ENCODE results near the gene HDAC4. TPM values are rescaled to one million over a fixed set of nuclear protein-coding genes. Genes with fewer than 3 reads are reported as not detected.
A peak's percentile ranks its signal among the peaks of the same experiment; 100 is the strongest.

Gene HDAC4
- total and polyA plus RNA-seq, 3 experiments from 2014 or later = 8.3 to 28.8 (median 24.0) TPM

DNA sequence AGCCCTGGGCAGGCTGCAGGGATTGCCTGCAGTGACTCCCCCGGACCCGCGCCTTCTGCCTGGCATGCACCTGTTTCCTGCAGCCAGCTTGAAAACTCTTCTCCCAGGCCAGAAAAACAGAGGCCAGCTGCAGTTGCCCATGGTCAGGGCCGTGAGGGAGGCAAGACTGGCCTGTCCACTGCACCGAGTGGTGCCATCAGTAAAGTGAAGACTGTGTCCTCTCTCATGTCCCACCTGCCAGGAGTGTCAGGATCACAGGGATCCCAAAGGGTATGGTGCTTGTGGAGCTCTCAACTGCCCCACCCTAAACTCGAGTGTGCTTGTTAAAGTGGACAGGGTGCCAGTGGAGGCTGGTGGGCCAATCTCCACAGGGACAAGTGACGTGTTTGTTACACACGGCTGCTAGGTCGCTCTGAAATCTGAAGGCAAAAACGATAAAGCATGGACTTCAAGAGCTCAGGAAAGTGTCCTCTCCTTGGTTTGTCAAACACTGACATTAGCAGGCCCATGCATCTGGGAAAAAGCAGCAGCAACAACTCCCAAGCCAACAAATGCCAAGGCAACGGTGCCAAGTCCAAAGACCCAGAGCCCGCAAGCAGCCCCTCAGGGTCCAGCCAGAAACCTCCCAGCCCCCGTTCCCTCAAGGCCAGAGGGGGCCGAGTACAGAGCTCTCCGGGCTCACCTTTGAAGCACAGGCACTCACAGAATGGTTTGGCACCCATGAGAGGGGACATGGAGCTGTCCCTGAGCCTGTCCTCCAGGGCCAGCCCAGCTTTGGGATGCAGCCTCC, 213.2 kb downstream of the HDAC4 start:
- H3K9me3 Mint-ChIP-seq = no peaks in the 10 kb centered on the region
- H3K27ac Mint-ChIP-seq = no peak overlapping the region
- Histone ChIP-seq H3K4me1 (ENCODE audit: insufficient read depth, low read length) (no peaks in the 10 kb centered on the region), H3K9me3 (ENCODE audit: low read length) (no peaks in the 10 kb centered on the region), H3K27me3 (ENCODE audit: insufficient read depth, low read length, poor library complexity, severe bottlenecking) (no peaks in the 10 kb centered on the region), H3K27ac (ENCODE audit: low read depth, low read length) (no peak overlapping the region), H3K36me3 (ENCODE audit: insufficient read depth, low read length) (peaks cover 24% of the 10 kb centered on the region), H3K4me3 (ENCODE audit: low read length) (no peak overlapping the region)
- H3K36me3 Mint-ChIP-seq = peaks cover 17 to 63% (median 21%) of the 10 kb centered on the region in 3 donors
- peaks cover 0 to 4% (median 0%) of the 10 kb centered on the region in 3 donors for H3K4me1 Mint-ChIP-seq
- H3K27me3 Mint-ChIP-seq = no peaks in the 10 kb centered on the region
- DNase-seq = no peak
- H3K4me3 Mint-ChIP-seq = no peak overlapping the region
- ChIA-PET POLR2A (no interaction called here), CTCF (no interaction called here)

DNA sequence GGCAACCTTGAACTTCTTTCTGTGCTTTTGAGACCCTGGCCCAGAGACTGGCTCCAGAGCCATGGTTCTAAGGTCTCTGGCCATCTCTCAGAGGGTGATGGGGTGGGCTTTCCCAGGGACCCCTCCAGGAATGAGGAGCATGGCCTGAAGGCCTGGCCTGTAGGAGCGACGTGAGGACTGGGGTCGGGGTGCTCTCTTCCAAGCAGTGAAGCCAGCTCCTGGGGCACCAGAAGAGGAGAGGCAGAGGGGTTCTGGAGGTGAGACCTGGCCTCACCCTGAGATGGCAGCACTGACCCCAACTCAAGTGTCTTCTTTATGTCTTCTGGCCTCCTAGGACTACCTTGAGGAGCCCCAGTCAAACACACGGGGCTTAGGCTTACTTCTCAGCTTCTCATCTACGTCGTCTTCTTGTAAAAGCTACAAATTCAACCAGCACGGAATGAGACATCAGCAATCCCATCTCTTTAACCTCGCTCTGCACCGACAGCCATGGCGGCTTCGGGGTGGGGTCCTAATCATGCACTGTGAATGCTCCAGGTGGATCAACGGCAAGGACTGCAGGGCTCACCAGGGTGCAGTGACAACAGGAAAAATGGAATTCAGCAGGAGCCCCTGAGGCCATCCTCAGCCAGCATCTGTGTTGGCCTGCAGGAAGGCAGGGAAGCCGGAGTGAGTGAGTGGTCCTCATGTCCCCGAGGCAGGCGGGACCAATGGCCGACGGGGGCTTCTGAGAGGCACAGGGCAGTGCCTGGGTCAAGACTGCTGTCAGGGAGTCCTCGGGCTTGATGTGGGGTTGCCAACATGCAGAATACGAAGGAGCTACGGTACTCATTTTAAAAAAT, 214.1 kb downstream of the HDAC4 start:
- CTCF ChIA-PET = no interaction called here
- Mint-ChIP-seq H3K4me1 (peaks cover 0 to 3% (median 0%) of the 10 kb centered on the region in 3 donors), H3K9me3 (no peaks in the 10 kb centered on the region), H3K27ac (peak overlapping the region in 2 of 8 donors; percentile 10), H3K4me3 (no peak overlapping the region), H3K36me3 (peaks cover 17 to 72% (median 21%) of the 10 kb centered on the region in 3 donors), H3K27me3 (no peaks in the 10 kb centered on the region)
- Histone ChIP-seq H3K27me3 (ENCODE audit: insufficient read depth, low read length, poor library complexity, severe bottlenecking) (no peaks in the 10 kb centered on the region), H3K4me1 (ENCODE audit: insufficient read depth, low read length) (no peaks in the 10 kb centered on the region), H3K4me3 (ENCODE audit: low read length) (no peak overlapping the region), H3K27ac (ENCODE audit: low read depth, low read length) (no peak overlapping the region), H3K9me3 (ENCODE audit: low read length) (no peaks in the 10 kb centered on the region), H3K36me3 (ENCODE audit: insufficient read depth, low read length) (peaks cover 24% of the 10 kb centered on the region)
- POLR2A ChIA-PET = no interaction called here
- no peak for DNase-seq

GRCh38 chr2:239184968-239185903, 215.6 kb downstream of the HDAC4 start:
- no peak overlapping the region for H3K4me3 ChIP-seq (ENCODE audit: low read length)
- no peak for DNase-seq
- Mint-ChIP-seq H3K27ac (peak overlapping the region in 1 of 8 donors; percentile 26), H3K4me3 (no peak overlapping the region), H3K36me3 (peaks cover 12 to 81% (median 15%) of the 10 kb centered on the region in 3 donors), H3K27me3 (no peaks in the 10 kb centered on the region), H3K4me1 (peaks cover 0 to 3% (median 0%) of the 10 kb centered on the region in 3 donors), H3K9me3 (no peaks in the 10 kb centered on the region)
- H3K27me3 ChIP-seq (ENCODE audit: insufficient read depth, low read length, poor library complexity, severe bottlenecking) = no peaks in the 10 kb centered on the region
- no peaks in the 10 kb centered on the region for H3K9me3 ChIP-seq (ENCODE audit: low read length)
- POLR2A ChIA-PET = no interaction called here
- peaks cover 19% of the 10 kb centered on the region for H3K36me3 ChIP-seq (ENCODE audit: insufficient read depth, low read length)
- H3K4me1 ChIP-seq (ENCODE audit: insufficient read depth, low read length) = no peaks in the 10 kb centered on the region
- H3K27ac ChIP-seq (ENCODE audit: low read depth, low read length) = no peak overlapping the region
- CTCF ChIA-PET = no interaction called here

GRCh38 chr2:239184179-239184578, 216.6 kb downstream of the HDAC4 start:
- DNase-seq = no peak
- Mint-ChIP-seq H3K9me3 (no peaks in the 10 kb centered on the region), H3K27ac (no peak overlapping the region), H3K4me1 (peaks cover 0 to 3% (median 0%) of the 10 kb centered on the region in 3 donors), H3K4me3 (no peak overlapping the region), H3K36me3 (peaks cover 11 to 83% (median 13%) of the 10 kb centered on the region in 3 donors), H3K27me3 (no peaks in the 10 kb centered on the region)
- no peaks in the 10 kb centered on the region for H3K4me1 ChIP-seq (ENCODE audit: insufficient read depth, low read length)
- POLR2A ChIA-PET = no interaction called here
- peaks cover 18% of the 10 kb centered on the region for H3K36me3 ChIP-seq (ENCODE audit: insufficient read depth, low read length)
- H3K27ac ChIP-seq (ENCODE audit: low read depth, low read length) = no peak overlapping the region
- H3K4me3 ChIP-seq (ENCODE audit: low read length) = no peak overlapping the region
- no peaks in the 10 kb centered on the region for H3K9me3 ChIP-seq (ENCODE audit: low read length)
- CTCF ChIA-PET = no interaction called here
- no peaks in the 10 kb centered on the region for H3K27me3 ChIP-seq (ENCODE audit: insufficient read depth, low read length, poor library complexity, severe bottlenecking)

DNA sequence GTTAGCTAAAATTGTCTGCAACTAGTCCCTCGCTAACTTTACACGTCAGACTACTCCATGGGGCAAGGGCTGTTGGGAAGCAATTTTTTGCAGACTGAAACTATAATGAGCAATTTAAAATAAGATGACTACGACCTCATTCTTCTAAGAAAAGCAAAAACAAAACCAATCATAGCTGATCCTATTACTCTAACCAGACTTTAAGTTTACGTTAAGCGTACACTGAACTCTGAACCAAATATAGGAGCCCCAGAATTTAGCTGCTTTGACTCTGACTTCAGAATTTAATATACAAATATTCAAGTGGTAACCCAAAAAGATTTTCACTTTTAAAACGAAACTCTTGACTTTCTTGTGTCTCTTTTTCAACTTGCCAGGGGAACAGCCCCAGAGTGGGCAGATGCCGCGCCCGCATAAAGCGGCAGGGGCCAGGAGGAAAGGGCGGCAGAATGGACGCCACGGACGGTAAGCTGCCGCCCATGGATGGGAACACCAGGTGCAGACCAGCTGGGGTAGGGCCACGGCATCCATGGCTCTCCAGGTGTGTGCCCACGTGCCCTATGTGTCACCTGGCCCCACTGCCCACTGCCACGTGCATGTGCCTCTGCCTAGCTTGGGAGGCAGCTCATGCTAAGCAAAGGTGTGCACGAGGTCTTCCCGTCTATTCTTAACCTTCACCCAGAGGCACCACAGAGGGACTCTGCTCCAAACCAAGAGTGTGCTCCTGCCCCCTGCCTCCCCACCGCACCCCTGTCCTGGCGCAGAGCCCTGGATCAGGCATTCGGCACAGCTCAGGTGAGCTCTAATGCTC, 217.6 kb downstream of the HDAC4 start:
- Mint-ChIP-seq H3K4me1 (peaks cover 0 to 3% (median 0%) of the 10 kb centered on the region in 3 donors), H3K36me3 (peaks cover 13 to 83% (median 15%) of the 10 kb centered on the region in 3 donors), H3K4me3 (no peak overlapping the region), H3K27me3 (no peaks in the 10 kb centered on the region), H3K27ac (peak overlapping the region in 3 of 8 donors; percentile 12 to 79 (median 21)), H3K9me3 (no peaks in the 10 kb centered on the region)
- Histone ChIP-seq H3K27me3 (ENCODE audit: insufficient read depth, low read length, poor library complexity, severe bottlenecking) (no peaks in the 10 kb centered on the region), H3K27ac (ENCODE audit: low read depth, low read length) (no peak overlapping the region), H3K4me3 (ENCODE audit: low read length) (no peak overlapping the region), H3K4me1 (ENCODE audit: insufficient read depth, low read length) (no peaks in the 10 kb centered on the region), H3K9me3 (ENCODE audit: low read length) (no peaks in the 10 kb centered on the region), H3K36me3 (ENCODE audit: insufficient read depth, low read length) (peaks cover 9% of the 10 kb centered on the region)
- DNase-seq = no peak
- ChIA-PET CTCF (no interaction called here), POLR2A (no interaction called here)

GRCh38 chr2:239181903-239182581, 218.8 kb downstream of the HDAC4 start:
- Histone ChIP-seq H3K27ac (ENCODE audit: low read depth, low read length) (no peak overlapping the region), H3K4me3 (ENCODE audit: low read length) (no peak overlapping the region), H3K4me1 (ENCODE audit: insufficient read depth, low read length) (no peaks in the 10 kb centered on the region), H3K27me3 (ENCODE audit: insufficient read depth, low read length, poor library complexity, severe bottlenecking) (no peaks in the 10 kb centered on the region), H3K9me3 (ENCODE audit: low read length) (no peaks in the 10 kb centered on the region), H3K36me3 (ENCODE audit: insufficient read depth, low read length) (peaks cover 9% of the 10 kb centered on the region)
- DNase-seq = no peak
- ChIA-PET POLR2A (no interaction called here), CTCF (no interaction called here)
- Mint-ChIP-seq H3K27me3 (no peaks in the 10 kb centered on the region), H3K4me1 (peaks cover 0 to 3% (median 0%) of the 10 kb centered on the region in 3 donors), H3K36me3 (peaks cover 18 to 84% (median 25%) of the 10 kb centered on the region in 3 donors), H3K27ac (peak overlapping the region in 3 of 8 donors; percentile 17 to 77 (median 73)), H3K4me3 (no peak overlapping the region), H3K9me3 (no peaks in the 10 kb centered on the region)
